HG02852 (cell line): ENCODE results near the gene CPZ.
"Not testable (repeated sequence)": the region's sequence is repeated elsewhere in the genome, so short reads cannot be mapped to it uniquely, and the experiment has no call there.

Source experiments
- ATAC-seq: cut with Tn5 transposase; IDR thresholded peaks from one replicate; pipeline ENCODE4 v1.9.1; 2021; ENCODE audit warnings: mild to moderate bottlenecking, moderate library complexity; ENCODE audit not compliant: unreplicated experiment

The CPZ gene

DNA sequence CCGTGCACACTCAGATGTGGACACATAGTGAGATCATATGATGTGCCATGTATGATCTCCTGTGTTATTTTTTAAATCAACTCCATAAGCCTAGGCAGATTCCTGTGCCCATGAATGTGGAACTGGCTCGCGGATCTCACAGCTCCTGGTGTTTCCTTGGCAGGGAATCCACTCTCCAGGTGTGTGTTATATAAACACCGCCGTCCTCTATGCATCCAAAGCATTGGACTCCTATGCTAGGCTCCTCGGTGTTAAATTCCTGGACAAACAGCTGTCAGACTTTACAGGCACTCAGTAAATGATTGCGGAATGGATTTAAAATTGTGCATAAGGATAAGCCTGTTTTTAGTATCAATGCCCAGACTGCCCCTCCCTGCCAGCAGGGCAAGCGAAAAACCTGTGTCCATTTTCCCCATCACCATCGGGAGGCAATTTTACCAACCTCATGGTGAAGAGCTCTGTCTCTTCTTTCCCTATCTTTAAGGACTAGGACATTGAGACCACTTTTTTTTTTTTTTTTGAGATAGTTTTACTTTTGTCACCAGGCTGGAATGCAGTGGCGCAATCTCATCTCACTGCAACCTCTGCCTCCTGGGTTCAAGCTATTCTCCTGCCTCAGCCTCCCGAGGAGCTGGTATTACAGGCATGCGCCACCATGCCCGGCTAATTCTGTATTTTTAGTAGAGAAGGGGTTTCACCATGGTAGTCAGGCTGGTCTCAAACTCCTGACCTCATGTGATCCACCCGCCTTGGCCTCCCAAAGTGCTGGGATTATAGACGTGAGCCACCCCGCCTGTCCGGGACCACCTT lies 36.0 kb upstream of the CPZ start:
- no peak for ATAC-seq

DNA sequence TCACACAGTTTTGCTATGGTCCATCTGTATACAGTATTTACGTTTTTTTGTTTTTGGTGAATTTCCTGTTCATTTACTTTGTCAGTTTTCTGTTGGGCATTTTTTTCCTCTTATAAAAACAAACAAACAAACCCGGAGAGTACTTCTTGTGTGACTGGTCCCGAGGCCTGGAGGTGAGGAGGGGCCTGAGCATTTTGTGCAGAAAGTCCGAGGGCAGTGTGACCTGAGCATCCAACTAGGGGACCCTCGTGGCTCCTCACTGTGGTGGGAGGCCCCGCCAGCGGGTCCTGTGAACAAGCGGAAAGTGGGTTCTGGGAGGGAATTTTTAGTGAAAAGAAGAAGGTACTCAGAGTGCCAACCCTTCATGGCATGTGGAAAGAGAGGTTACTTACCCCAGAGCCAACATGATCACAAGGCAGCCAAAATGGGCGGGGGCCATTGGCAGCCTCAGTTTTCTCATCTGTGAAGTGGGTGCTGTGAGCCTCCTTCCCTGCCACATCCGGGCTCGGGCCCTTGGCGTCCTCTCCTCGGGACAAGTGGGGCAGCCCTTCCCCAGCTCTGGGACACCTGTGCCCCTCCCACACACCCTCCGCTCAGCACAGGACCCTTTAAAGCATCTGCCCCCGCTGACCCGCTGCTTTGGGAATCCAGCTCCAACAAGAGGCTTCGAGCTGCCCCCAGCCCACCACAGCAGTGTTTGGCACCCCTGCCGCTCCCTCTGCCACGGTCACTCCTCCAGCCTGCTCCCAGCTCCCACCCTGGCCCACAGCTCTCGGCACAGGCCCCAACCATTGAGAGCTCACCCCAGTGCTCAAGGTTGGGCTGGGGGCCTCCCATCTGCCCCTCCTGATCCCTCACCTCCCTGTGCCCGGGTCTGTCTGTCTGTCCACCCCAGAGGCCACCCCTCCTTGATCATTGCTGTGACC lies 35.2 kb upstream of the CPZ start:
- ATAC-seq: no peak

DNA sequence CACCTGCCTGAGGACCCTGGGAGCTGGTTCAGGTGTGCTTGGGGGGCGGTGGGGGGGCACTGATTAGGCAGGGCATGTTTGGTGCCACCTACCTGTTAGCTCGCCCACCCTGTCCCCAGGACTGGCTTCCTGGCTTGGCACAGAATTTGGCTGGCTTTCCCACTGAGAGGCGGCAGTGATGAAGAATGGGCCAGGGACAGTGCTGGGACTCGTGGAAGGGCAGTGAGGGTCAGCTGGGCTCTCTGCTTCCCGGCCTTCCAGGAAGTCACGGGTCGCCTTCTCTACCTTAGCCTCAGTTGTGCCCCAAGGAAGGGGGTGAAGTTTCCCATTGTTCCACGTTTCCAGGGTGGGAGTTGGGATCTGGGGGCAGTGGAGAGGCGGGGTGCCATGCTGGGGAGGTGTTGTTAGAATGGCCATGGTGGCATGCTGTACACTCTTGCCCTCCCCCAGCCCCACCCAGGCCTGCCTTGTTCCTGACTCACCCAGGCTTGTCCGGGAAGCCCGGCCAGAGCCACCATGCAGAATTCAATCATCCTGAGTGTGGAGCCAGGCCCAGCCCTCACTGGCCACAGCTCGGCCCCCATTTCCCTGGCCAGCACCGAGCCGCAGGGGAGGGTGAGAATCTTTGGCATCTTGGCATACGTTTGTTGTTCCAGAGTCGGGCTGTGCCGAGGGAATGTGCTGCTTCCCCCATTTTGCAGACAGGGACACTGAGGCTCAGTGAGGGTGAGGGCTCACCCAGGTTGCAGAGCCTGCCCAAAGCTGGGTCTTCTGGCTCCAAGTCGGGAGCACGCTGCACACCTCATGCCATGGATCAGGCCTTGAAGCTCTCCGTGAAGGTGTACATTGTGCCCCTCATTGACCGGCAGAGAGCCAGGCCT lies 34.2 kb upstream of the CPZ start:
- no peak for ATAC-seq

DNA sequence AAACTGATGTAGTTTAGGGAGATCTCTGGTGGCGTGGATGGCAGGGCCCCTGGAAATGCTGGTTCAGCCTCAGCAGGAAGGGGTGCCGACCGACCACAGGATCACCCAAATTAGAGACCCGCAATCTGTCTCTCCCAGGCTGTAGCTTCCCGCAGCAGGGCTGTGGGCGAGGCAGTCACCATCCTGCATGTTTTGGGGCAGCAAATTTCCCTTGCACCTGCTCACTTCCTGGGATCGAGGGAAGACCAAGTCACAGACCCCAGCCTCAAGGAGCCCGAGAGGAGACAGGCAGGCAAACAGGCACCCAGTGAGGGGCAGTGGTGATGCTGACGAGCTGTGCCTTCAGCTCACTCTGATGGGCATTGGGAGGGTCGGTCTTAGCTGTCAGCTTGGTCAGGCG lies 33.6 kb upstream of the CPZ start:
- ATAC-seq: no peak

DNA sequence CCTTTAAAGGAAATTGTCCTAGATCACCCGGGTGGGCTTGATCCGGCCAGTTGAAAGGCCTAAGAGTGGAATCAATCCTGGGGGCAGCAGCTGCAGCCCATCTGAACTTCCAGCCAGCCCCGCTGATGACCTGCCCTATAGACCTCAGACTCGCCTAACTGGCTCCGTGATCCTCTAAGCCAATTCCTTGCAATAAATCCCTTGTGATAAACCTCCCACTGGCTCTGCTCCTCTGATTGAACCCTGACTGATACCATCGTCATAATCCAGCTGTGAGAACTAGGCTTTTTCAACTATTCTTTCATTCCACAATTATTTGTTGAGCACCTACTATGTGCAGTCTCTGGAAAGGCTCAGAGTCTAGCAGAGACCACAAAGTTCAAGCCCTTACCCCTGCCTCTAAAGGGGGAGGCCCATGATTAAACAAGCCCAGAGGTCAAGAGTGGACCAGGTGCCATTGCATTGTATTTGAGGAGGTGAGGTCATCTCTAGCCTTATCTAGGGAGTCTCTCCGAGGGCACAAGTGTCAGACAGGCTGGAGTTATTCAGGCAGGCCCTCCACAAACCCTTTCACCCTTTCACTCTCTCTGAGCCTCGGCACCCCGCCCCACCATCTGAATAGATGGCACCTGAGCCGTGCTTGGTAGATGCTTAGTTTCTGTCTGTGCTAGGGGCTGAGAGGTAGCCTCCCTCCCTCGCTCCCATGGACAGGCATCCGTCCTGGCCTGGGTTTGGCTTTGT lies 32.9 kb upstream of the CPZ start:
- no peak for ATAC-seq

DNA sequence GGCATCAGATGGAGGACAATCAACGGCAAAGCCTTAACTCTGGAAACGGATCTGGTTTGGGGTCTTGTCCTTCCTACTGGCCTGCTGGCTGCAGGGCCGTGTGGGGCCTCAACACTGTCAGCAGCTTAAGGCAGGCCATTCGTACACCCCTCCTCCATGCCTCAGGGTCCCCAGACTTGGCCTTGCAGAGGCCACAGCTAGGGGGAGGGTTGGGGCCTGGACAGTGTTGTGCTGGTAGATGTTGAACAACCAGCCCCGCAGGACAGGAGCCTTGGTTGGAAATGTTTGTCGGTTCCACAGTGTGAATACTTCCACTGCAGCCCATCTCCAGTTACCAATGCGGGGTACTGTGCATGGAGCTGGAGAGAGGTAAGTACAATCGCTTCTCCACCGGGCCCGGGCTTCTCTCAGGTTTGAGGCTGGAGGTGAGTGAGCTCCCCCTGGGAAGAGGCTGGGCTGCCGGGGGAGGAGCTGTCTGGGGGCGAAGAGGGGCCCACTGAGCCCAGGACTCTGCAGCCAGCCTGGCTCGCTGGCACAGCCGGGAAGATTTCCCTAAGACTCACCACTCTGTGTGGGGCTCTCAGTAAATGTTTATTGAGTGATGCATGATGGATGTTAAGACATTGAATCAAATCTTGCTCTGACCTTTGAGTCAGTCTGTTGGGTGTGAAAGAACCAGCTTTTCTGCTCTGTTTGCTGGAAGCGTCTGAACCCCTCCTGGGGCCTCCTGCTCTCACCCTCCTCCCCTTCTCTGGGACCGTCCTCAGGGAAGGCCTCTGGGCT lies 32.1 kb upstream of the CPZ start:
- ATAC-seq: no peak

DNA sequence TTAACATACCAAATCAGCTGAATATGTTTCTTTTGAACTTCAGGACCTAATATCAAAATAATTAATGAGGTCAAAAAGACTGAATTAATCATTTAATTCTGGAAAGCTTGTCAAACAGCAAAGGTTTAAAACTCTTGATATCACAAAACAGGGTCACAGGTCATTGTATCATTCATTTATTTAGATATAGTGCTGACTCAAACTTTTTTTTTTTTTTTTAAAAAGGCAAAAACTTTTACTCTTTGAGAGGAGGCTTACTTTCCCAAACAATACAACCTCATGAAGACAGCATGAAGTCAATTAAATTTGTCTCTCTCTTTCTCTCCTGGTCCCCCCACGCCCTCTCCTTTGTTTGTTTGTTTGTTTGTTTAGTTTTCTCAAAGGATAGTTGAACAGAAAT lies 28.0 kb upstream of the CPZ start:
- no peak for ATAC-seq

DNA sequence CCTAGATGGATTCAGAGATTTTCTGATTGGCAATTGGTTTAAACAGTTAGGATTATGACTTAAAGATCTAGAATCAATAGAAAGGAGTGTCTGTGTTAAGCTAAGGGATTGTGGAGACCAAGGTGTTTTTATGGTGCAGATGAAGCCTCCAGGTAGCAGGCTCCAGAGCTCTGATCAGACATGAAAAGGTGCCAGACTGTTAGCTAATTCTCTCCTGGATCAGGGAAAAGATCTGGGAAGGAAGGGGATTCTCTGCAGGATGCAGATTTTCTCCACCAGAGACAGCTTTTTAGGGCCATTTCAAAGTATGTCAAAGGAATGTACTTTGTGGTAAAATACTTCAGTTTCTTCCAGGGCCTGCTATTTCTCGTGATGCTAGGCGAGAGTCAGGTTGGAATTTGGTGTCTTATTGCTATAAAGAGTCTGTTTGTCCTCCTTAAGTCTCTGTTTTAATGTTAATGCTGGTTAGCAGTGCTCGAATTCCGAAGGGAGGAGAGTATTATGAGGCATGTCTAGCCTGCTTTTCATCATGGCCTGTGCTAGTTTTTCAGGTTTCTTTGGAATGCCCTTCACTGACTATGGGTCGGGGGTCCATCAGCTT lies 24.4 kb upstream of the CPZ start:
- no peak for ATAC-seq

DNA sequence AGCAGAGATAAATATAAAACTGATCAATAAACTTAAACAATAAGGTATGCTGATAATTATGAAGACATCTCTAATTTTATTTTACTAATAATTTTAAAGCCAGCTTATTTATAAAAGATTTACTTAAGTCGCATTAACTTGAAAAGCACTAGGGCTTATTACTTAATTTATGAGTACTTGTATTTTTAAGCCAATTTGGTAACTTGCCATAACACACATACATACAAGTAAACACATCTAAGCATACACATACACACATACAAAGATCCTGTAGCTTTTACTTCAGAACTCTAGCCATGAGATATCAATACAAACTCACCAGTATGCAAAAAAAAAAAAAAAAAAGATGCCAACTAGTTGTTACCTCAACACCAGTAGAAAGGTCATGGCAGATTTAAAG lies 22.4 kb upstream of the CPZ start:
- no peak for ATAC-seq

DNA sequence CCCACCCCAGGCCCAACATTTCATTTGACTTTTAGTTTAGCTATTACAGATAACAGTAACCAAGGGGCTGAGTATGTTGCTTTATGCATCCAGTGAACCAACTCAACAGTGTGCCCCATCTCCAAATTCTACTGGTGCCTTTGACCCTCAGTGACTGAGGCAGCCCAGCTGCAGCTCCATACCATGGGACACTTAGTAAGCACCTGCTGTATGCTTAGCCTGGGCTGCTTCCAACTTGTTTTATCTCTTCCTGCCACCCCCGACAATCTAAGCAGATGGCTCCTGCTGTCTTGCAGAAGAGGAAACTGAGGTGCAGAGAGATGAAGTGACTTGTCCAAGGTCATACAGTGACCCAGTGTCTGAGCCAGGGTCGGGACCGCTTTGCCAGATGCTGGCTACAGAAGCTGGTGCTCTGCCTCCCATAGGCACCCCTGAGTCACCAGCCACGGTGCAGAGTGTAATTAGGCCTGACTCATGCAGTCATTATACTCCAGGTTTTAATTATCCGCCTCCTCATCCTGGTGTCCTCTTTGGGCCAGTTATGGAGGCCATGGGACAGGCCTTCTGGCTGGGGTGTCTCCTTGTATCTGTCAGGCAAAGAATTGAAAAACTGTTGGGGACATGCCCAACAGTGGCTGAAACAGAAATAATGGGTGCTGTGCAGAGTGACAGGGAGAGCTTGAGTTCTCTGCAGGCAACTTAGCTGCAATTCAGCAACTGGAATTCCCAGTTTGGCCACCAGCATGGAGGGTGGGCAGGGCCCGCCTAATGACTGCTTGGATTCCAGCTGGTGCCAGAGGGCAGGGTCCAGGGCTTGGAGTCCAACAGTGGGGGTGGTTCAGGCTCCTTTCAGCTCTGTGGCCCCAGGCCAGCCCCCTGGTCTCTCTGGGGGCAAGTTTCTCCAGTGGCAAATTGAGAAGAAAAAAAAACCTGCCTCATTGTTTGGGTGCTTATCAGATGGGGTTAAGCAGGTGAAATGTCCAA lies 20.6 kb upstream of the CPZ start:
- no peak for ATAC-seq

DNA sequence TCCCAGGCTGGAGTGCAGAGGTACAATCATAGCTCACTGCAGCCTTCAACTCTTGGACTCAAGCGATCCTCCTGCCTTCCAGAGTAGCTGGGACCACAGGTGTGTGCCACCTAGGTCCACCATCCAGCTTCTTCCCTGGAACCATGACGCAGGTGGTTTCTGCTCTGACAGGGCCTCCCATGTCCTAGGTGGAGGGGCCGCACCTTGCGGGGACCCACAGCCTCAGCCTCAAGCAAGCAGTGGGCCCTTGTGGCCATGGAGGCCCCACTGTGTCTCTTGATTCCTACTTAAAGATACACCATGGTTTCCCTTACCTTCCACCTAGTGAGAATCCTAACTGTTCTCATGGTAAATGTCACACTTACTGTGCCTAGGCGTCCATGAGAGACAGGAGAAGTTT lies 19.3 kb upstream of the CPZ start:
- ATAC-seq: no peak

DNA sequence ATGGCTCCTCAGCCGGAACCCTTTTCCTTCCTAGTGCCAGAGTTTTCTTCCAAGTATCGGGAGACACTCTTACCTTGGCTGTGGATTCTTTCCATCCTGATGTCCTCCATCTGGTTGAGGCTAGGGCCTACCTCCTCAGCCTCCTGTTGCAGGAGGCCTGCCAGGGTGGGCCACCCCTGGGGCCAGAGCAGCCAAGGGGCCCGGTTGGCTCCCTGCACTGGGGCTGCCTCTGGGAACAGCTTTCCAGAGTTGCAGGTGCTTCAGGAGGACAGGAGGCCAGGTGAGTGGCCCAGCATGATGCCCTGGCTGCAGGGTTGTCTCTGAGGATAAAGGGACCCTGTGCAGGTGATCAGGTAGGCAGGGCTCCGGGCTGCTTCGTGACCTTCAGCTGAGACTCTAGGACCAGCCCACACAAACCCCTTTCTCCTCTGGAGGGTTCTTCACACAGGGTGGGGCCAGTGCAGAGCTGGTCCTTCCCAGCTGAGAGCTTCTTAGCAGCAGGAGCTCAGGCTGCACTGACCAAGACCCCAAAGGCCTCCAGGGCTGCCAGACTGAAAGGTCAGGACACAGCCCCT lies 17.7 kb upstream of the CPZ start:
- ATAC-seq: no peak

DNA sequence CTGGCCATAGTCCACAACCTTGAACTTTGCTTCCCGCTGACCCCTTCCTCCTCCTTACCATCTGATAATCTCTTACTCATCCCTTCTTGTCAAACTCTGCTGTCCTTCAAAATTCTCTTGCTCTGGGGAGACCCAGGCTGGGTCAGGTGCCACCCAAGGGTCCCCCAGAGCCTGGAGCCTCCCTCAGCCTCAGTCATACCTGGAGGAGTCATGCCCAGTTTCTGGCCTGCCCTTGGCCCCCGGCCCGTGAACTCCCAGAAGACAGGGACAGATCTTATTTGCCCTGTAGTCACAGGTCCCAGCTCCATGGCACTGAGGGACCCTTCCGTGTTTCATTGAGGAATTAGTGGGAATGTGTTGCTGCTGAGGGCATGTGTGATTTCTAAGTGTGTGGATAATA lies 17.1 kb upstream of the CPZ start:
- ATAC-seq: no peak

DNA sequence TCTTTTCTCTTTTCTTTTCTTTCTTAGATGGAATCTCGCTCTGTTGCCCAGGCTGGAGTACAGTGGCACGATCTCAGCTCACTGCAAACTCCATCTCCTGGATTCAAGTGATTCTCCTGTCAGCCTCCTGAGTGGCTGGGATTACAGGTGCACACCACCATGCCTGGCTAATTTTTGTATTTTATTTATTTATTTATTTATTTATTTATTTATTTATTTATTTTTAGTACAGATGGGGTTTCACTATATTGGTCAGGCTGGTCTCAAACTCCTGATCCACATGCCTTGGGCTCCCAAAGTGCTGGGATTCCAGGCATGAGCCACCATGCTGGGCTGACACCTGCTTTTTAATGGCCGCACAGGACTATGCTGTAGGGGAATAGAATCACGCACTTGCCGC lies 16.0 kb upstream of the CPZ start:
- ATAC-seq: not testable (repeated sequence)

DNA sequence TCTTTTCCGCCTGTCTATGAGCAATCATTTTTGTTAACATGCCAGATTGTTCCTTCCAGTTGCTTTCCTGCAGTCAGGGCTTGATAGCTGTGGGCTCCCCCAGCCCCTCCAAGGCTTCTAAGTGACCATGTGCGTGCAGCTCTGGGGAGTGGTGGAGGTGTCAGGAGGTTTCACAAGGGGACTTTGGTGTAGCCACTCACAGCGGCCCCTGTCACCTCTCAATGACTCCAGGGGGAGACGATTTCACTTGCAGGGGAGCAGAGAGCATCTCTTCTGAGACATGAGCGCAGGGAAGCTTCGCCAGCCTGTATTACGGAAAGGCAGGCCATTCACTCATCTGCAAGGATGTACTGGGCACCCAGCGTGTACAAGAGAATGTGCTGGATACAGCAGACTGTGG lies 15.5 kb upstream of the CPZ start:
- ATAC-seq: no peak

DNA sequence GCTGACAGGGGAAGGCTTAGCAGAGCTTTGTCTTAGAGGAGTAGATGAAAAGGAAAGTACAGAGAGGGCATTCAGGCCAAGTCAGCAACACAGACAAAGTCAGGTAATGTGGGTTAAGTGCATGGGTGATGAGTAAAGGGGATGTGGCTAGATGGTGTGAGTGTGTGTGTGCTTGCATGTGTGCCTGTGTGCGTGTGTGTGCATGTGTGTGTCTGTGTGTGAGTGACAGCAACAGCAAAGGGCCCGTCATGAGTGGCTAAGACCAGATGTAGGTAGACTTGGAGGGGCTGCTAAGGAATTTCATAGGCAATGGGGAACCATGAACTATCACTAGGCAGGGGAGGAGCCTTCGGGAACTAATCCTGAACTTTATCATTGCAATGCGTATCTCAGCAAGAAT lies 14.6 kb upstream of the CPZ start:
- no peak for ATAC-seq

DNA sequence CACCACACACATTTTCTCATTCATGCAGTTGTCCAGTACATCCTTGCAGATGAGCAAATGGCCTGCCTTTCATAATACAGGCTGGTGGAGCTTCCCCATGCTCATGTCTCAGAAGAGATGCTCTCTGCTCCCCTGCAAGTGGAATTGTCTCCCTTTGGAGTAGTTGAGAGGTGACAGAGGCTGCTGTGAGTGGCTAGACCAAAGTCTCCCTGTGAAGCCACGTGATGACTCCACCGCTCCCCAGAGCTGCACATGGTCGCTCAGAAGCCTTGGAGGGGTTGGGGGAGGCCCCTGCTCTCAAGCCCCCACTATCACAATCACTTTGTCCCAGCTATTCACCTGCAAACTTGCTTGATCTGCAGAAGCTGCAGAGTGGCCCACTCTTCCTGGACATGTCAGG lies 13.8 kb upstream of the CPZ start:
- ATAC-seq: no peak
